ENCODE data around the gene MDK. TPM values are rescaled to one million over a fixed set of nuclear protein-coding genes. Genes with fewer than 3 reads are reported as not detected.

Gene MDK
- total RNA-seq, 1 experiment from 2014 or later = 286 TPM

DNA sequence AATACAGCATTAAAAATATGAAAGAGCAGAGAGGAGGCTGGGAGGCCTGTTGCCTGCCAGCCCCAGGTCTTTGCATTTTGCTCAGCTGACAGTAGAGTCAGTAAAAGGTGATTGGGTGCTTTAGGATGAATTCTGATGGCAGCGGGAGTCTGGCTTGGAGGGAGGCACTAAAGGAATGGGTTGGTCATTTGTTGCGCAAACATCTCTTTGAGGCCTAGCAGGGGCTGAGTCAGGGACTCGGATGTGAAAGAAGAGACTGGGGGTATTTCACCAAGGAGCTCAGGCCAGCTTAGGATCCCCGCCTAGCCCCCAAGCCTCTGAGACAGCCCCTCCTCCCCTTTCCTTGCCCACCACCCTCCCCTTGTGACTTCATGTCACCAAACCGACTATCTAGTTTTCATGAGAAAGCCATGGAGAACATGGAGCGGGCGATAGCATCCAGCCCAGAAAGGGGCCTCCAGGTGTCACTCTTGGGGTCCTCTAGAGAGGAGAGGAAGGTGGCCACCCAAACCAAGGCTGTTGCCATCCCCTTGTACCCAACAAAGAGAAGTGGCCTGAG lies 24.5 kb upstream of the MDK start:
- no peak for TF ChIP-seq ZNF274 (IDR thresholded peaks at IDR 0.05; ENCODE audit: low read depth, low read length)
- TF ChIP-seq EZH2 (IDR thresholded peaks at IDR 0.05) = no peak
- no peak for TF ChIP-seq POLR2AphosphoS5 (IDR thresholded peaks at IDR 0.05; ENCODE audit: low read depth, low read length)
- no peak for TF ChIP-seq TCF7L2 (IDR thresholded peaks at IDR 0.05; ENCODE audit: borderline replicate concordance, extremely low read depth, insufficient read depth, insufficient read length)
- no peak for TF ChIP-seq ELF1 (IDR thresholded peaks at IDR 0.05; ENCODE audit: borderline replicate concordance, low read depth)
- no peak for TF ChIP-seq ZFX (IDR thresholded peaks at IDR 0.05)
- TF ChIP-seq YY1 (IDR thresholded peaks at IDR 0.05; ENCODE audit: extremely low read depth, insufficient replicate concordance, low read depth, low read length) = no peak
- TF ChIP-seq CBX3 (IDR thresholded peaks at IDR 0.05; ENCODE audit: low read depth) = no peak
- TF ChIP-seq, protein P1, sequence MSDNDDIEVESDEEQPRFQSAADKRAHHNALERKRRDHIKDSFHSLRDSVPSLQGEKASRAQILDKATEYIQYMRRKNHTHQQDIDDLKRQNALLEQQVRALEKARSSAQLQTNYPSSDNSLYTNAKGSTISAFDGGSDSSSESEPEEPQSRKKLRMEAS (IDR thresholded peaks at IDR 0.05) = no peak
- TF ChIP-seq EZH2phosphoT487 (IDR thresholded peaks at IDR 0.05; ENCODE audit: borderline replicate concordance) = no peak
- no peak for TF ChIP-seq SRF (IDR thresholded peaks at IDR 0.05; ENCODE audit: low read depth)
- no peak for TF ChIP-seq RAD21 (IDR thresholded peaks at IDR 0.05; ENCODE audit: low read depth)
- no peak for TF ChIP-seq SP1 (IDR thresholded peaks at IDR 0.05; ENCODE audit: low read depth)
- TF ChIP-seq JUND (IDR thresholded peaks at IDR 0.05) = no peak
- TF ChIP-seq, protein P2, sequence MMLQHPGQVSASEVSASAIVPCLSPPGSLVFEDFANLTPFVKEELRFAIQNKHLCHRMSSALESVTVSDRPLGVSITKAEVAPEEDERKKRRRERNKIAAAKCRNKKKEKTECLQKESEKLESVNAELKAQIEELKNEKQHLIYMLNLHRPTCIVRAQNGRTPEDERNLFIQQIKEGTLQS (IDR thresholded peaks at IDR 0.05) = no peak
- no peak for TF ChIP-seq EGR1 (IDR thresholded peaks at IDR 0.05; ENCODE audit: low read depth)
- no peak for TF ChIP-seq FOSL1 (IDR thresholded peaks at IDR 0.05; ENCODE audit: low read depth)
- no peak for TF ChIP-seq CEBPB (IDR thresholded peaks at IDR 0.05; ENCODE audit: low read depth)
- Histone ChIP-seq H3K4me1 (ENCODE audit: control insufficient read depth in 1 of 2, insufficient read depth in 2 of 2, low read length in 2 of 2) (peaks cover 0 to 23% of the 10 kb centered on the region in 2 experiments; a peak in 3 of 4 replicates), H3K9me3 (ENCODE audit: control insufficient read depth in 1 of 2, insufficient read depth in 1 of 2, low read depth in 1 of 2, low read length in 2 of 2) (no peaks in the 10 kb centered on the region), H2AFZ (ENCODE audit: low read depth, low read length, poor library complexity, severe bottlenecking) (no peak overlapping the region), H3K4me2 (ENCODE audit: low read length) (no peak overlapping the region), H3K9ac (ENCODE audit: low read length) (no peak overlapping the region), H3K27ac (ENCODE audit: low read depth, low read length) (no peak overlapping the region), H3K9me2 (ENCODE audit: insufficient read depth) (no peaks in the 10 kb centered on the region), H3K36me3 (ENCODE audit: control insufficient read depth in 1 of 2, insufficient read depth in 2 of 2, low read length in 2 of 2) (0 out of 4 replicates have a peak, but pooled peaks cover 0 to 2% of the 10 kb centered on the region in 2 experiments), H3K27me3 (ENCODE audit: insufficient read depth, low read length) (no peaks in the 10 kb centered on the region), H3K79me2 (ENCODE audit: insufficient read depth, low read length) (peaks cover 75% of the 10 kb centered on the region), H4K20me1 (ENCODE audit: insufficient read depth) (peaks cover 7% of the 10 kb centered on the region; the same call in 1 of the 2 replicates), H3K4me3 (replicated peaks in 1 of 2; ENCODE audit: low read depth in 1 of 2, low read length in 2 of 2) (no peak overlapping the region)
- BruUV-seq (replicated peaks) = no TSS peak
- no peak for ATAC-seq
- no peak for DNase-seq (ENCODE audit: low read depth, low spot score)
- ChIA-PET CTCF (no interaction called here), POLR2A (interaction anchor here (1.2 kb wide), 1 partner anchor 117 kb away, joined by 3 read pairs; no protein-coding TSS in a partner anchor), RAD21 (ENCODE audit: low non-redundant PET in 1 of 2, low total read pairs in 2 of 2, uncharacterized antibody in 2 of 2, unreplicated experiment in 2 of 2) (no interaction called here)
- intact Hi-C loops (cut with micrococcal nuclease) = no loop called here
